Caki2 (cell line): ENCODE measurements around the gene TRIM73. TPM values are rescaled to one million over a fixed set of nuclear protein-coding genes. Genes with fewer than 3 reads are reported as not detected.
"Not testable (repeated sequence)": the region's sequence is repeated elsewhere in the genome, so short reads cannot be mapped to it uniquely, and the experiment has no call there.

ENCODE experiments used
- DNase-seq: peaks from one replicate; pipeline ENCODE4 v3.0.0-alpha.2; 2015; ENCODE audit warnings: low read depth
- in situ Hi-C: cut with HindIII; loops from 2 replicates; pipeline ENCODE4 v1.10.0; 2016; ENCODE audit warnings: low sequenced_read_pairs, low pct_unique_long_range_greater_than_20kb, mixed read lengths
- total RNA-seq: library from RNA; depleted of rRNA; stranded (reverse); fragments of >200 nt; shearing (Covaris generic); gene quantifications from 2 replicates; pipeline ENCODE4 v1.2.3, GENCODE V29; 2014; ENCODE audit warnings: low replicate concordance

TRIM73 gene
- total RNA-seq, 1 experiment from 2014 or later: 2.5 TPM

DNA sequence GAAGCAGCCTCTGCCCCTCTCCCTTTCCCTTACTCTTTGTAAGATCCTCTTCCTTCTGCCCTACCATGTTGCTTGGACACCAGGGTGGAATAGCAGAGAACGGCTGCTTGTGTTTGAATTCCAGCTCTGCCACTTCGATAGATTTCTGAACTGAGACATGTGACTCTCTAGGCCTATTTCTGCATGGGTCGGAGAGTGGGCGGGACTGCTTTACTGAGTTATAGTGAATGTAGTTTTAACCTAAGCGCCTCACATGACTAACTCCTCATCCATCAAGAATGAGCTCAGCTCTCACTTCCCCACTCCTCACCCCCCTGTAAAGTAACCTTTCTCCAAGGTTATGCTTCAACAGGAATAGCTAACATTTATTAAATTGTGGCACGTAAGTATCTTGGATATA is 18.8 kb downstream of the TRIM73 start:
- DNase-seq, in situ Hi-C loops: not testable (repeated sequence)

DNA sequence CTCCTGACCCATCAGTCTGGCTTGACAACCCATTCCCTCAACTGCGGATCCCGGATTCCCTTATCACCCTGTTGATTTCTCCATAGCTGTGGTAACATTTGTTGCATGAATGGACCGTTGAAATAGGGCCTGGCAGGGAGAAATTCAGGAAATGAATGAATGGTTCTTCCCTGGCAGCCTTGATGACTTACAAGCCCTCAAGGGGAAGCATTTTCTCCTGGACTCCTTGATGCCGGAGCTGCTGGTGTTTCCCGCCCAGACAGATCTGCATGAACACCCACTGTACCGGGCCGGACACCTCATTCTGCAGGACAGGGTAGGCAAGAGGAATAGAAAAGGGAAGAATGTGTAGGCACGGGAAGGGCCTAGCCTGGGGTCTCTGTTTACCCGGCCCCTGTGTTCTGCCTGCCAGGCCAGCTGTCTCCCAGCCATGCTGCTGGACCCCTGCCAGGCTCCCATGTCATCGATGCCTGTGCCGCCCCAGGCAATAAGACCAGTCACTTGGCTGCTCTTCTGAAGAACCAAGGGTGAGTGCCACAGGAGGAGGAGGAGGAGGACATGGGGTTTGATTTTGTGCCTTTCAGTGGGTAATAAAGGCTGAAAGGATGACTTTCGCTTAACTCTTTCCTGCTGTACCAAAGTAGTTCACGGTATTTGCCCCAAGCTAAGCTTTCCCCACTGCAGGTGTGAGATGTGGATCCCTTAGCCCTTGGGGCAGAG is 19.4 kb downstream of the TRIM73 start:
- in situ Hi-C loops: not testable (repeated sequence)

DNA sequence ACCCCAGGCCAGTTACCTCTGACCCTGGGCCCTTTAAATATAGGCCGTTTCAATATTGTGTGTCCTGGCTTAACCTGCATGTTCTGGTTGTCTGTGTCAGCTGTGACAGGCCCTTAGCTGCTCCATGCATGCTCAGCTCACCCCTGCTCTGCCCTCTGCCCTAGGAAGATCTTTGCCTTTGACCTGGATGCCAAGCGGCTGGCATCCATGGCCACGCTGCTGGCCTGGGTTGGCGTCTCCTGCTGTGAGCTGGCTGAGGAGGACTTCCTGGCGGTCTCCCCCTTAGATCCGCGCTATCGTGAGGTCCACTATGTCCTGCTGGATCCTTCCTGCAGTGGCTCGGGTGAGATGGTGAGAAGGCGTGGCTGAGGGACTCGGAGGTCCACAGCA is 20.0 kb downstream of the TRIM73 start:
- in situ Hi-C loops, DNase-seq: not testable (repeated sequence)

More for the DNA sequence above, 19.4 kb downstream of the TRIM73 start:
- DNase-seq: peak; percentile 27

GRCh38 chr7:75415829-75416373 is 20.5 kb downstream of the TRIM73 start:
- DNase-seq, in situ Hi-C loops: not testable (repeated sequence)

DNA sequence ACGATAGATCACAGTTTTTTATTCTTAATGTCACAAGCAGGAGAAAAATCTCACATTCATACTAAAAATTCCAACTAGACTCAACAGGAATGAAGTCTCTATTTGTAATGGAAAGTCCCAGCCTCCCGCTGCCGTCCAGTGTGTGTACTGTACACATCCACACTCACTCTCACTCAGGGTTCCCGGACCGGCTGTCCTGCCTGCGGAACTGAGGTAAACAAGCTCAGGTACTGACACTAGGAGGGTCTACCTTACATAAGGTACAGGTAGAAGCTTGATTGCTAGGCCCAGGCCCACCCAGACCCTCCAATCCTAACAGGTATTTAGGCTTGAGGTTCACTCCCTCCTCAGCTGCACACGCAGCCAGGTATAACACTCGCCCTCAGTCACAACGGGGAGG is 21.4 kb downstream of the TRIM73 start:
- DNase-seq: not testable (repeated sequence)

DNA sequence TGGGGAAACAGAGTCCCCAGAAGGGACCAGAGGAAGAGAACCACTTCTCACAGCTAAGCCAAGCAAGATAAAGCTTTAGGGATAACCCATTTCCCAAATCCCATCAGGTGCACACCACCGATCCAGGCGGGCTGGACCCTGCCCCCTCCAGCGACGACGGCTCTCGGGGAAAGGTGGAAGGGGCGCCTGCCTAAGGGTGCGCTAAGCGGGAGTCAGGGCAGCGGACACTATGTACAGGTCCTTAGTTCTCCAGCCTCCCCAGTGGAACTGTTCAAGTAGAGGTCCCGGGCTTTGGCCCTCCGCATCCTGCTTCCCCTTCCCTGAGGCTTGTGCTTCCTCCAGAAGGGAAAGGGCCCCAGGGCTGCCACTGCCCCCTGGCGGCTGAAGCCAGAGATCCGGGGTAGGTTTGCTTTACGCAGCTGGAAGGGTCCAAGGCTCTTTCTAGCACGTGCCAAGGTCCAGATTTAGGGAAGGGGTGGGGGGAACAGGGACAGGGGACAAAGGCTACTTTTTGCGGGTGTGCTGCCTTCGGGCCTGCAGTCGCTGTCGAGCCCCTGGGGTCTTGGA is 22.9 kb downstream of the TRIM73 start:
- in situ Hi-C loops: not testable (repeated sequence)

More for the DNA sequence above, 21.4 kb downstream of the TRIM73 start:
- in situ Hi-C loops: not testable (repeated sequence)

GRCh38 chr7:75419210-75419609 is 23.8 kb downstream of the TRIM73 start:
- DNase-seq, in situ Hi-C loops: not testable (repeated sequence)

More for the DNA sequence above, 22.9 kb downstream of the TRIM73 start:
- DNase-seq: not testable (repeated sequence)

GRCh38 chr7:75419693-75420092 is 24.3 kb downstream of the TRIM73 start:
- in situ Hi-C loops, DNase-seq: not testable (repeated sequence)

- in situ Hi-C loops, DNase-seq: not testable (repeated sequence)
Measured at GRCh38 chr7:75420152-75420551, 24.7 kb downstream of the TRIM73 start.

DNA sequence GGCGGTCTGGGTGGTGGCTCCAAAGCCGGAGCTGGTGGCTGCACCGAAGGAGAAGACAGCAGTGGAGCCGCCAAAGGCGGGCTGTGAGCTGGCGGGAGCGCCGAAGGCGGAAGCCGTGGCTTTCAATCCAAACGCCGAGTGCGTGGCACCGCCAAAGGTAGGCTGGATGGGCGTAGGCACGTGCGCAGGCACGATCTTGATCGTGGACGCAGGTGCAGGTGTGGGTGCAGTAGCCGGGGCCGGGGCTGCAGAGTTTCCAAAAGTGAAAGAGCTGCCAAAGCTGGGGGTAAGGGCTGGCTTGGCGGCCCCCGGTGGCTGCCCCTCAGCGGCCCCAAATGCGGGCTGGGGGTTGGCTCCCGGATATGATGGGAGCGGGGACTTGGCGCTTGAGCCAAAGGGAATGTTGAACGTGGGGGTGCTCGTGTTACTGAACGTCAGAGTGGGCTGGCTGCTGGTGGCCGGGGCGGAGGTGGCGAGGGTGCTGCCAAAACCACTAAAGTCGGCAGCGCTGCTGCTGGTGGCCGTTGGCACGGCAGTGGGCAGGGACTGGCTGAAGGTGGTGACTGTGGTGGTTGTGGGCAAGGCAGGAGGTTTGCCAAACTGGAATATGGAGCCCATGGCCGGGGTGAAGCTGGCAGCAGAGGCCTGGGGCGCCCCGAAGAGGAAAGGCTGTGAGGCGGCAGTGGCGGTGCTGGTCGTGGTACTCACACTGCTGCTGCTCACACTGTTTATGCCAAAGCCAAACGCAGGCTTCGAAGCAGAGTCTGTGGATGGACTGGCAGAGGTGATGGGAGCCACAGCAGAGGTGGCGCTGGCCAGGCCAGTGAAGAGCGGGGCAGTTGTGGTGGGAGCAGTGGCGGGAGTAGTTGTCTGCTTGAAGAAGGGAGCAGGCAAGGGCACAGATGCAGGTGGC is 26.6 kb downstream of the TRIM73 start:
- in situ Hi-C loops, DNase-seq: not testable (repeated sequence)

DNA sequence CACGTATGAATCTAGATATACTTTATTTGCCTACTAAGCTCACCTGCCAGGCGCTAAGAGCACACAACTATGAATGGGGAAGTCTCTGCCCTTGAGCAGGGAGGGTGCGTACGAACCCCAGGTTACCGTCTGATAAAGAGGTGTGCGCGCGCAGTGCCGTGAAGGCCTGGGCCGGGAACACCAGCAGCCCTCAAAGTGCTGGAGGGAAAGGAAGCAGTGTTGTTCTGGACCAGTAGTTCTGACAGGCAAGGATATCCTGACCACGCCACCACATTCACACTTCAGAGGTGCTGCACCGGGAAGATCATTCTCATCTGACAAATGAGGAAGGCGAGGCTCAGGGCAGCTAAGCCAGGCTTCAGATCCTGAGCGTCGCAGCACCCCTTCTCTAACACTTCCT is 28.1 kb downstream of the TRIM73 start:
- in situ Hi-C loops, DNase-seq: not testable (repeated sequence)

- DNase-seq, in situ Hi-C loops: not testable (repeated sequence)
Measured at GRCh38 chr7:75439000-75439399, 43.6 kb downstream of the TRIM73 start.

DNA sequence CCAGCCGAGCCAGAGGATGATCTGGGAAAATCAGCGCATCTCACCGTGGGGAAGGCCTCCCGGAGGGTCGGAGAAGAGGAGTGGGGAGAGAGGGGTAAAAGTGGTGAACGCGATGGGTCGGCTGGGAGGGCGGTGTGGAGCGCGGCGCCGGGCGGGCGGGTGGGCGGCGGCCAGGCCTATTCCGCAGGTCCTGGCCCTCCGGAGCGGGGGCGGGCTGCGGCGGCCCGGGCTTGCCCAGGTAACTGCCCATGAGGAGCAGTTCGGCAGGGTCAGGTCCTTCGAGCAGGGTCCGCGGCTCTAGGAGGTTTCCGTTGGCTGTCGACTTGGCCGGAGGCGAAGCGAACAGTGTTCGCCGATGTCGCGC is 46.7 kb downstream of the TRIM73 start:
- in situ Hi-C loops, DNase-seq: not testable (repeated sequence)

- in situ Hi-C loops: not testable (repeated sequence)
Measured at GRCh38 chr7:75442465-75443111, 47.2 kb downstream of the TRIM73 start.

DNA sequence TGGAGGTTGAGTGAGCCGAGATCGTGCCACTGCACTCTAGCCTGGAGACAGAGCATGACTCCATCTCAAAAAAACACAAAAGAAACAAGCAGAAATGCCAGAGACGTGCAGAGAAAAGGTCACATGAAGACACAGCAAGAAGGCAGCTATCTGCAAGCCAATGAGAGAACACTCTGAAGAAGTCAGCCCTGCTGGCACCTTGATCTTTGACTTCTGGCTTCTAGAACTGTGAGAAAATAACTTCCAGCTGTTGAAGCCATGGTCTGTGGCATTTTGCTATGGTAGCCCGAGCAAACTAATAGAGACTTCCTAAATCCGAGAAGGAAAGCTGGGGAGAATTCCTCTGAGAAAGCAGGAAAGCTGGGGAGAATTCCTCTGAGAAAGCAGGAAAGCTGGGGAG is 54.5 kb downstream of the TRIM73 start:
- in situ Hi-C loops, DNase-seq: not testable (repeated sequence)

More at GRCh38 chr7:75442465-75443111, 47.2 kb downstream of the TRIM73 start:
- peak; percentile 24 for DNase-seq

GRCh38 chr7:75452494-75452955 is 57.1 kb downstream of the TRIM73 start:
- DNase-seq, in situ Hi-C loops: not testable (repeated sequence)
